Measurements from ENCODE around the gene CSKMT. TPM values are rescaled to one million over a fixed set of nuclear protein-coding genes. Genes with fewer than 3 reads are reported as not detected.

CSKMT gene
- total RNA-seq, 3 donors from 2014 or later = 5.4 to 16.1 (median 5.8) TPM

GRCh38 chr11:62707277-62707861, 42.3 kb downstream of the CSKMT start, which contains the start of the genes BSCL2 and GNG3:
Gene BSCL2, minus strand, starts transcription at chr11:62707424. Its CDS starts 229 bp downstream, at chr11:62707195.
Gene GNG3, plus strand, starts transcription at chr11:62707676. Its CDS starts 620 bp downstream, at chr11:62708296.
- Histone ChIP-seq H3K27ac (peak within 1 kb of the TSS; percentile 96), H3K4me1 (peaks cover 3 to 16% of the 10 kb centered on the region in 2 donors), H3K36me3 (no peaks in the 10 kb centered on the region), H3K27me3 (no peaks in the 10 kb centered on the region), H3K4me3 (peak within 1 kb of the TSS; percentile 64 to 87 (median 85)), H3K9me3 (no peaks in the 10 kb centered on the region)
- intact Hi-C loops (cut with DNase I; ENCODE audit: low total_unique reads) = no loop called here
- TF ChIP-seq POLR2A (IDR thresholded peaks at IDR 0.05) (no peak), POLR2AphosphoS5 (IDR thresholded peaks at IDR 0.05) (no peak)
- TF ChIP-seq, protein P1, sequence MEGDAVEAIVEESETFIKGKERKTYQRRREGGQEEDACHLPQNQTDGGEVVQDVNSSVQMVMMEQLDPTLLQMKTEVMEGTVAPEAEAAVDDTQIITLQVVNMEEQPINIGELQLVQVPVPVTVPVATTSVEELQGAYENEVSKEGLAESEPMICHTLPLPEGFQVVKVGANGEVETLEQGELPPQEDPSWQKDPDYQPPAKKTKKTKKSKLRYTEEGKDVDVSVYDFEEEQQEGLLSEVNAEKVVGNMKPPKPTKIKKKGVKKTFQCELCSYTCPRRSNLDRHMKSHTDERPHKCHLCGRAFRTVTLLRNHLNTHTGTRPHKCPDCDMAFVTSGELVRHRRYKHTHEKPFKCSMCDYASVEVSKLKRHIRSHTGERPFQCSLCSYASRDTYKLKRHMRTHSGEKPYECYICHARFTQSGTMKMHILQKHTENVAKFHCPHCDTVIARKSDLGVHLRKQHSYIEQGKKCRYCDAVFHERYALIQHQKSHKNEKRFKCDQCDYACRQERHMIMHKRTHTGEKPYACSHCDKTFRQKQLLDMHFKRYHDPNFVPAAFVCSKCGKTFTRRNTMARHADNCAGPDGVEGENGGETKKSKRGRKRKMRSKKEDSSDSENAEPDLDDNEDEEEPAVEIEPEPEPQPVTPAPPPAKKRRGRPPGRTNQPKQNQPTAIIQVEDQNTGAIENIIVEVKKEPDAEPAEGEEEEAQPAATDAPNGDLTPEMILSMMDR (IDR thresholded peaks at IDR 0.05) = no peak
- DNase-seq (ENCODE audit: low spot score in 2 of 2) = no peak

- Histone ChIP-seq H3K36me3 (no peaks in the 10 kb centered on the region), H3K27me3 (no peaks in the 10 kb centered on the region), H3K27ac (peak overlapping the region; percentile 96), H3K4me3 (peak overlapping the region; percentile 62 to 85 (median 69)), H3K4me1 (peaks cover 3 to 16% of the 10 kb centered on the region in 2 donors), H3K9me3 (no peaks in the 10 kb centered on the region)
- DNase-seq (ENCODE audit: low spot score in 2 of 2) = no peak
- intact Hi-C loops (cut with DNase I; ENCODE audit: low total_unique reads) = no loop called here
- TF ChIP-seq POLR2A (IDR thresholded peaks at IDR 0.05) = no peak
- TF ChIP-seq POLR2AphosphoS5 (IDR thresholded peaks at IDR 0.05) = no peak
- TF ChIP-seq, protein P1 (IDR thresholded peaks at IDR 0.05) = no peak
Observed at GRCh38 chr11:62708392-62708791, 43.3 kb downstream of the CSKMT start.

DNA sequence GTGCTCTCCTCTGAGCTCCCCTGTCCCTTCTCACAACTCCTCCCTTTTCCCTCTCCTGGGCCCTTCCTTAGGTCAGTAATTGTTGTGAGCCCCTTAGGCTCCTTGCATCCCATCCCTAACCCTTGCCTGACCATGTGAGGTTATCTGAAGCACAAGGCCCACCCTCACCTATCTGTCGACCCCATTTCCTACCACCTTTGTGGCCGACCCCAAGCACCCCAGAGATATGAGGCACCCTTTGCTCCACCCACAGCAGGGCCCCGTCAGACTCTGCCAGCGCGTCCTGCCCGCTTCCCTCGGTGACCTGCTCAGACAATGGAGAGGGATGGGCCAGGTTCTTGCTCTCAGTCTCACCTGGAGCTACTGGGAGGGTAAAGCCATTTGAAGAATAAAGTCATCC, 43.7 kb downstream of the CSKMT start:
- TF ChIP-seq POLR2AphosphoS5 (IDR thresholded peaks at IDR 0.05) = no peak
- TF ChIP-seq, protein P1 (IDR thresholded peaks at IDR 0.05) = no peak
- no peak for TF ChIP-seq POLR2A (IDR thresholded peaks at IDR 0.05)
- intact Hi-C loops (cut with DNase I; ENCODE audit: low total_unique reads) = no loop called here

DNA sequence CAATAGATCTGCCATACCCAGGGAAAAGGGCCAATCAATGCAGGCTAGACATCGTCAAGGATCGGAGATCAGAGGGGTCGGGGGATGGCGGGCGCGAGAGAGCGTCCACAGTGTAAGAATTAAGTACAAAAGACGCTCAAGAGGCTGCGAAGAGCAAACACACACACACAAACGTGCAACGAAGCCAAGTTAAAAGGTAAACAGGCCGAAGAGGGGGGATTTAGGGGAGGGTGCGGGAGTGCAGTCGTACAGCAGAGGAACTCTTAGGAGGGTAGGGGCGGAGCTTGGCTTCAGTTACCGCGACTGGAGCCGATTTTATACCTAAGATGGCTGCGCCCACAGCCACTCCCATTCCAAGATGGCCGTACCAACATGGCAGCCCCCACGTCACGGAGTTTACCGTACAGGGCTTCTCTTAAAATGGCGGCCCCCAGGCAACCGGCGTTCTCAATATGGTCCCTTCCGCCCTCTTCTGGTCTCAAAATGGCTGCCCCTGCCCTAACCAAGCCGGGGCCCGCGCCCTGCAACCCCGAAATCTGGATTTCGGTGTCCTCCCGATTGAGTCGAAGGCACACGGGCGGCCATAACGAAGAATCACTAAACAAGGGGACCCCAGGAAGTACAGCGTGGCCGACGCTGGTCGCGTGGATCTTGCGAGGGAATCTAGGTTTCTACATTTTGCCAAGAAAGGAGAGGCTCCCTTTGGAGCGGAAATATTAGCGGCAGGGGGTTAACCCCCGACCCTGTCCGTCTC, 44.3 kb downstream of the CSKMT start:
- Histone ChIP-seq H3K27me3 (no peaks in the 10 kb centered on the region), H3K27ac (peak overlapping the region; percentile 96), H3K4me1 (peaks cover 3 to 16% of the 10 kb centered on the region in 2 donors), H3K36me3 (no peaks in the 10 kb centered on the region), H3K9me3 (no peaks in the 10 kb centered on the region), H3K4me3 (peak overlapping the region; percentile 62 to 85 (median 69))
- DNase-seq (ENCODE audit: low spot score in 2 of 2) = peak; percentile 98 to 99
- peak; percentile 89 for TF ChIP-seq POLR2A (IDR thresholded peaks at IDR 0.05)
- peak; percentile 80 to 91 (median 84) for TF ChIP-seq POLR2AphosphoS5 (IDR thresholded peaks at IDR 0.05)
- TF ChIP-seq, protein P1 (IDR thresholded peaks at IDR 0.05) = peak in 1 of 3 donors; percentile 6
- intact Hi-C loops (cut with DNase I; ENCODE audit: low total_unique reads) = no loop called here

More for the DNA sequence above, 43.7 kb downstream of the CSKMT start:
- H3K4me1 ChIP-seq = peaks cover 3 to 16% of the 10 kb centered on the region in 2 donors
- H3K4me3 ChIP-seq = peak overlapping the region; percentile 62 to 85 (median 69)
- no peaks in the 10 kb centered on the region for H3K36me3 ChIP-seq
- H3K27me3 ChIP-seq = no peaks in the 10 kb centered on the region
- H3K9me3 ChIP-seq = no peaks in the 10 kb centered on the region
- DNase-seq (ENCODE audit: low spot score in 2 of 2) = peak in 1 of 2 donors; percentile 45
- H3K27ac ChIP-seq = peak overlapping the region; percentile 96

GRCh38 chr11:62710001-62710345, 44.9 kb downstream of the CSKMT start:
- peak overlapping the region; percentile 62 to 85 (median 69) for H3K4me3 ChIP-seq
- H3K9me3 ChIP-seq = no peaks in the 10 kb centered on the region
- intact Hi-C loops (cut with DNase I; ENCODE audit: low total_unique reads) = no loop called here
- H3K27ac ChIP-seq = peak overlapping the region; percentile 96
- H3K27me3 ChIP-seq = no peaks in the 10 kb centered on the region
- no peak for DNase-seq (ENCODE audit: low spot score in 2 of 2)
- no peaks in the 10 kb centered on the region for H3K36me3 ChIP-seq
- TF ChIP-seq POLR2A (IDR thresholded peaks at IDR 0.05) = no peak
- no peak for TF ChIP-seq POLR2AphosphoS5 (IDR thresholded peaks at IDR 0.05)
- TF ChIP-seq, protein P1 (IDR thresholded peaks at IDR 0.05) = no peak
- peaks cover 3 to 16% of the 10 kb centered on the region in 2 donors for H3K4me1 ChIP-seq
